GM21367 (cell line): Measurements from ENCODE around the gene ANKRD11.
"Not testable (repeated sequence)": the region's sequence is repeated elsewhere in the genome, so short reads cannot be mapped to it uniquely, and the experiment has no call there.

Experiments used
- ATAC-seq: cut with Tn5 transposase; IDR thresholded peaks from one replicate; pipeline ENCODE4 v1.9.1; 2021; ENCODE audit not compliant: unreplicated experiment

The ANKRD11 gene

DNA sequence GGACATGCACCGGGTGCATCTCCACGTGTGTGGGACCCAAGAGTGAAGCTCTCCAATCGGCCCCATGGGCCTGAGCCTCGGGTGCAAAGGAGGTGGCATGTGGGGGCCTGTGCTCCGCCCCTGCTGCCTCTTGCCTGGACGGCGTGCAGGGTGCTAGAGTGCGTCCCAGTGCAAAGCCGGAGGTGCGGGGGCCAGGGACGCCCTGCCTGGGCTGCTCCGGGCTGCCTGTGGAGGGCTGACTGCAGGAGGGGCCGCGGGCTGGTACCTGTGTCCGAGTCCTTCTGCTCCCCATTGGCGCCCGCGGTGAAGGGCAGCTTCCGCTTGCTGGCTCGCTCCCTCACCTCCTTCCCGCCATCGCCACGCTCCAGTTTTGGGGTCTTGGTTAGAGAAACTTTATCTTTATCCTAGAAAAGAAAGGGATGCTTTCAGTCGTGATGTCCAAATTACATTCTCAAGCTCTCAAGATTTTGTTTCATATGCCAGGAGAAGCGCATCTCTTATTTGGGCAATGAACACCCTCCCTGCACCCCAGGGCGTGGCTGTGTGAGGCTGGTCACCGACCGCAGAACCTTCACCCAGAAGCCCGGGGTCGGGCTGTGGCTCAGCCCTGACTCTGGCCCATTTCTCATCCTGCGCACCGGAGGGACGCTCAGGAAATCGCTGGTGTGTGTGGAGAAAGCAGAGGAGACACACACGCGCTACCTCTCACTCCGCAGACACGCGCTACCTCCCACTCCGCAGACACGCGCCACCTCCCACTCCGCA is 185.2 kb downstream of the ANKRD11 start:
- ATAC-seq = no peak

DNA sequence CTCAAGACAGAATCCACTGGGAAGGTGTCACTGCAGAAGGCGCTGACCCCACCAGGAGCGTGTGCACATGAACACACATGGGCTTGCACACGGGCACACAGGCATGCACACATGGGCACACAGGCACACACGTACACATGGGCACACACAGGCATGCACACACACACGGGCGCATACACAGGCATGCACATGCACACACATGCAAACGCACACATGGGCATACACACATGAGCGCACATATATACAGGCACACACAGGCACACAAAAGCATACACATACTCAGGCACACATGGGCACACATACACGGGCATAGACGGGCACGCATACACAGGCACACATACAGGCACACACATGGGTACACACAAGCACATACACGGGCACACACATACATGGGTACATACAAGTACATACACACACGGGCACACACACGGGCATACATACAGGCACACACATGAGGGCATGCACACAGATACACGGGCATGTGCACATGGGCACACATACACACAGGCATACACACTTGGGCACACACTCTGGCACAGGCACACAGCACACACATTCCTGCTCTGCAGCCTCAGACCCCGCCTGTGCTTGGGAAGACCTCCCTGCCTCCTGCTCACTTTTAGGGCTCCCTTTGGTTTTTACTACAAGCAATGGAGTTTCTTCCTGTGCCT is 186.0 kb downstream of the ANKRD11 start:
- no peak for ATAC-seq

- ATAC-seq = no peak
Observed at GRCh38 chr16:89303617-89304016, 186.7 kb downstream of the ANKRD11 start.

- ATAC-seq = no peak
Observed at GRCh38 chr16:89300976-89301360, 189.4 kb downstream of the ANKRD11 start.

- no peak for ATAC-seq
Observed at GRCh38 chr16:89300311-89300975, 189.9 kb downstream of the ANKRD11 start.

- not testable (repeated sequence) for ATAC-seq
Observed at GRCh38 chr16:89299357-89300111, 190.8 kb downstream of the ANKRD11 start.

DNA sequence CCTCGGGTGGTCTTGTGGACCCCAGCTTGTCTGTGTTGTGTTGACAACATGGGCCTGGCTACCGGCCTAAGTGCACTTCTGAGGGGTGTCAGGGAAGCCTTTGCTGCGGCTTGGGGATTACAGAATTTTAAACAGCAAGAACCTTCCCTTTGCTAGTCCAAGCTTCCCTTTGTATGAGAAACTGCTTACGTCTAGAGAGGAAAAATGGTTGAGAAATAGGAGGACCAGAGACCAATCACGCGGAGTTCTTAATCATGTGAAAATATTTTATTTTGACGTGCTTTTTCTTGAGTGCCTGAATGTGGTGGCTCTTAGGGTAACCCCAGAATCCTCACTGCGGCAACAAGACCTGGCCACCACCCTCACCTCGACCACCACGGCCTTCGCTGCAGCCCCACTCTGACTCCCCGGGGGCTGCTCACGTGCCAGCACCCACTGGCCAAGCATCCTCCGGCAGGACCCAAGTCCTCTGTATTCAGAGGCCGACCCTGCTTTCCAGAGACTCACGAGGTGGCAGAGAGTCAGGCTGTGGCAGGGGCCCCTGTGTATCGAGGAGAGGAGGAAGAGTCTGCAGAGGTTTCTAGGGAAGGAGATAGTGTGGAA is 191.6 kb downstream of the ANKRD11 start:
- no peak for ATAC-seq

GRCh38 chr16:89297910-89298545 is 192.3 kb downstream of the ANKRD11 start:
- ATAC-seq = no peak

DNA sequence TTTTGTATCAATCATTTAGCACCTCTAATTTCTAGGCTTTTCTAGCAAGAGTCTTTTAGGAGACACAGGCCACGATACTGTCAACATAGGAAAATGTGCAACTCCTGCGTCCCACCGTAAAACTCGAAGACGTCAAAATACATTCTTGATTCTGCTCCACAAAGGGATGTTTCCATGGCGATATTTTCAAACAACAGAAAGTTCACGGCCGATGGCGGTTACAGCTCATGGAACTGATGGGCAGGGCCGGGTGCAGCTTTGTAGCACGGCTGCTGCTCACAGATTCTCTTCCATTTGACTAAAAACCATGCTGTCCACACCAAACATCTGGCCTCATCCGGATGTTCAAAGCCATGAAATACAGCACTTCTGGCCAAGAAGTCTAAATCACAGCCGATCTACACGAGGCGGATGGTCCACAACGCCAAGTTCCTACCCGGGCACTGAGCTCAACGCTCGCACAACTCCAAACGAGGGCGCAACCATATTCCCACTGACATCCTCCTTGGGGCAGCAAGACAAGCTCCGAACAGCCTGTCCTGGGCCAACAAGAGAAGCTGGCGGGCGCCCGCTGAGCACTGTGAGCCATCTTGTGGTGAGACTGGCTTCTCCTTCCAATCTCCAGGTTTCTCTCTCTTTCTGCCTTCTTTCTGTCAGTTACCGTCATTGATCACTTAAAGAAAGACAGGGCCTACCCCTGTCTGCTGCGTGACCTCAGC is 193.0 kb downstream of the ANKRD11 start:
- no peak for ATAC-seq

DNA sequence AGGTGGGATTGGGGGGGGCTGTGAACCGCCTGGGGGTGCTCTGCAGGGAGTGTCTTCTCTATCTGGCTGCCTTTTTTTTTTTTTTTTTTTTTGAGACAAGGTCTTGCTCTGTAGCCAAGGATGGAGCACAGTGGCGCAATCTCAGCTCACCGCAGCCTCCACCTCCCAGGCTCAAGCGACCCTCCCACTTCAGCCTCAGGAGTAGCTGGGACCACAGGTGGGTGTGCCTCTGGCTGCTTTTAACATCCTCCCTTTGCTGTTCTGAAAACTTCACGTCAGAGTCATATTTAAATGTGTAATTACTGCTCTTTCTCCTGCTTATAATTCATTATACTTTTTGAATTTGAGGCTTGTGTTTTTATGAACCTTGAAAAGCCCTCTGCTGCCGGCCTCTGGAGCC is 194.4 kb downstream of the ANKRD11 start:
- ATAC-seq = no peak

- no peak for ATAC-seq
Observed at GRCh38 chr16:89295071-89295900, 195.1 kb downstream of the ANKRD11 start.

- ATAC-seq = no peak
Observed at GRCh38 chr16:89294486-89294885, 195.9 kb downstream of the ANKRD11 start.

- no peak for ATAC-seq
Observed at GRCh38 chr16:89293276-89294143, 196.9 kb downstream of the ANKRD11 start.

DNA sequence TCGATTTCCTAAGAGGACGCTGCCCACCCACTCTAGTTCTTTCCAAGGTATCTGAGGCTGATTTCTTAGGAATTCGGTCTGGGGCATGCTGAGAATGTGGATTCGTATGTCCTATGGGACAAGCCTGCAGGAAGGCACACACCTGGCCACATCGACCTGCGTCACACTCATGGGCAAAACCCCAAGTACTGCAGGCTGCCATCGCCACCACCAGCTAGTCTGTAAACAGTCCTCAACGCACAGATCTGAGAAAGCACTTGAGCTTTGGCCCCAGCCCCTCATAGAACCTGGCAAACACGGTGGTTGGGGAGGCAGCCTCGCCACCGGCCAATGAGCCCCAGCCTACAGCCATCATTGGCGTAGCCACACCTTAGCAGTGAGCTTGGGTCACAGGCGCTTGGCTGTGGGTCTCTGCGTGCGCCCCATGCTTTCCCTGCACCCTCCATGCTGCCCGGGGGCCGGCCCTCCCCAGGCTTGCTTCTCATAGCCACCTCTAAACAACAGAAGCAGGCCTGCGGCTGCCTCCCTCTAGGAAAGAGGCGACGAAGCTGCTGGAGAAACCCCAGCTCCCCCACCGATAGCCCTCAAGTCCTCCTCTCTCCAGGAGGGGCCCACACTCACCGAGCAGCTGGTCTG is 197.8 kb downstream of the ANKRD11 start:
- ATAC-seq = no peak

DNA sequence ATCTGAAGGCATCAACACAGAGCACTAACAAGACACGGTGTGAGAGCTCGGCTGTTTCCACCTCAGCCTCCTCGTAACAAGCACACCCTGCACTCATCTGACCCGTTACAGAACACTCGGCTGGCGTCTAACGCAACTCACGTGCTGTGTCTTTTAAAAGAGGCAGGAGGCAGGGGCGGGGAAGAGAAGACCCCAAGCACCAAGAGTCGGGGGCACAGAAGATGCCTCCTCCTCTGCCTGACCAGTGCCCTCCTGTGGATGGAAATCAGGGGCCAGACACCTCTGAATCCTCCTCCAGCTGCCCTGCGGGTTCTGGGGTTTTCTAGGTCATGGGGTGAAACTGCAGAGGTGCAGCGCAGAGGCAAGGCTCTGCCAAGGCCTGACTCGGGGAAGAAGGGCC is 198.6 kb downstream of the ANKRD11 start:
- ATAC-seq = no peak

DNA sequence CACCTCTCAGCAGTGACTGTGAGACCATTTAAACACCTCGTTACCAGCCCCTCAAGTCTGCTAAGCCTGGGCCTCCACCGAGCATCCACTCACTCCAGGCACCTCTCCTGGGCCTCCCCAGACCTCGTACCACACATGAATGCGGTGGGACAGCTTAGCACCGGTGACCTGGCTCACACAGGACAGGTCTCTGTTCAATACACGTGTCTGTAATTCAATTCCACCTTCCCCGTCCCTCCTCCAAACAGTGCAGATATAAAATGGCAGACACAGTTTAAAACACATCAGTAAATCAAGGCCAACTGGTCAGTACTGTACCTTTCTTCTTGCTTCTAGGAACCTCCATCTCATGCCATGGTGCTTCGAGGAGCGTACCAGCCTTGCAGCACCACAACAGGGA is 199.0 kb downstream of the ANKRD11 start:
- ATAC-seq = no peak

DNA sequence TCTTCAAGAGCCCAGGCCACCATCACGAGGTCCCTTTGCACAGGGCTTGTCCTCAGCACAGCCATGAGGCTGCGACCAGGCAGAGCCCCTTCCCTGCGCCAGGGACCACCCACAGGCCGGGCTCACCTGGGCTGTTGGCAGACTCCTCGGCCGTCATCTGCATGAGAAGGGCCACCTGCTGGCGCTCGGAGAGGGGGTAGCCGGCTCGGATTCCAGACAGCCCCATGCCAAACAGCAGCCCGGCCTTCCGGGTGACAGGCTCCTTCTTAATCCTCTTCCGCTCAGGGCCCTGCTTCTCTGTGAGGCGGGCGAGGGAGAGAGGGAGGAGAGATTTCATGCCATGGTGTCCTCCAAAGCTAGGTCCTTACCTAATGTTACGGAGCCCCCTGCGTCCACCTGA is 199.5 kb downstream of the ANKRD11 start:
- no peak for ATAC-seq

DNA sequence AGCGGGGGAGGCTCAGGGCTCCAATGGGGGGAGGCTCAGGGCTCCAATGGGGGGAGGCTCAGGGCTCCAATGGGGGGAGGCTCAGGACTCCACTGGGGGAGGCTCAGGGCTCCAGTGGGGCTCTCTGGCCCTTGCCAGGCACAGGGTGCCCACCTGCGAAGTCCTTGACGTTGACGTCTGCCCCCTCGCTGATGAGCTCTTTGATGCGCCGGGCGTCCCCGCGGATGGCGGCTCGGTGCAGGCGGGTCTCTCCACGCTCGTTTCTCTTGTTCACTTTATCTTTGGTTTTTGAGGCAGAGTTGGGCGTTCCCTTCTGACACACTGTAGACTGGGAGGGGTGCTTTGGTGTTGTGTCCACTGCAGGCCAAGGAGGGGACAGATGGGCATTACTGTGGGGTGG is 199.9 kb downstream of the ANKRD11 start:
- ATAC-seq = no peak
